Stimulated activated CD8-positive, alpha-beta memory T cell treated with anti-CD3 and anti-CD28 coated beads, Interleukin-4, amount 100 ng/mL, for 24 hours (primary cell): ENCODE measurements around the gene ADPGK.
A peak's percentile ranks its signal among the peaks of the same experiment; 100 is the strongest.

Experiments used
- DNase-seq: peaks from one replicate; pipeline ENCODE4 v3.0.0-alpha.2; 2020; ENCODE audit warnings: low read depth

Gene ADPGK

GRCh38 chr15:72787526-72787925 lies 4.0 kb upstream of the ADPGK start:
- DNase-seq, result no peak

GRCh38 chr15:72786676-72787345 lies 3.3 kb upstream of the ADPGK start:
- DNase-seq, result no peak

- no peak for DNase-seq
These were observed 2.7 kb upstream of the ADPGK start for GRCh38 chr15:72786242-72786641.

DNA sequence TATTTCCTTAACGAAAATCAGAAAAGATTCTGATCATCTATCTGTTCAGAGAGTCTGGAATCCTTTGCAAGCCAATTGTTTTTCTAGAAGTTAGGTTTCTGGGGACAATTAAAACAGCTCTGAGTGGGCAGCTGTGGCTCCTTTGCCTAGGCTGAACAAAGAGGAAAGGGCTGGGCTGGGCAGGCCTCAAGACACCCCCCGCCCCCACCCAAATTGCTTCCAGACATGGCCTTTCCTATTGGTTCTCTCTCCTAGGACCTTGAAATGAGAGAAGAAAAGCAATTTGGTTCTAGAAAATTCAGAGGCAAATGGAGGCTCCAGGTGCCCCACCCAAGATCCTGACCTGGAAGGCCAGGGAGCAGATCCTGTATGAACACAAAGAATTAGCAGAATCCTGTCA lies 2.3 kb upstream of the ADPGK start:
- no peak for DNase-seq

DNA sequence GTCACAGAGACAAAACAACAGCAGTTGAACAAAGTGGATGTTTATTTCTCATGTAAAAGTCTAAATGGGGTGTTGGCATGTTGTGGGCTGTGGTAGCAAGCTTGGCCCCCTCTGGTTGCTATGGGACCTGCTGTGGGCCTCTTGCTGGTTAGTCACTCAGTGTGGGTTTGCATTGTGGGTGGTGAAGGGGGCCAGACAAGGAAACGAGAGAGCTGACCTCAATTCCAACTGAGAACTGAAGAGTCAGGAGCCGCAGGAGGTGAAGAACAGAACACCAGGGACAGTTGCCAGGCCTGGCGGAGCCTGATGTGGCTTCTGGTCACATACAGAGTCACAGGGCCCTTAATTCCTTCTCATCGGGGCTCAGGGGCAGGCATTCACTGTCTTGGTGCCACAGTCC lies 1.9 kb upstream of the ADPGK start:
- DNase-seq, result peak; percentile 44

GRCh38 chr15:72784456-72784876 lies 908 bp upstream of the ADPGK start:
- DNase-seq, result no peak

DNA sequence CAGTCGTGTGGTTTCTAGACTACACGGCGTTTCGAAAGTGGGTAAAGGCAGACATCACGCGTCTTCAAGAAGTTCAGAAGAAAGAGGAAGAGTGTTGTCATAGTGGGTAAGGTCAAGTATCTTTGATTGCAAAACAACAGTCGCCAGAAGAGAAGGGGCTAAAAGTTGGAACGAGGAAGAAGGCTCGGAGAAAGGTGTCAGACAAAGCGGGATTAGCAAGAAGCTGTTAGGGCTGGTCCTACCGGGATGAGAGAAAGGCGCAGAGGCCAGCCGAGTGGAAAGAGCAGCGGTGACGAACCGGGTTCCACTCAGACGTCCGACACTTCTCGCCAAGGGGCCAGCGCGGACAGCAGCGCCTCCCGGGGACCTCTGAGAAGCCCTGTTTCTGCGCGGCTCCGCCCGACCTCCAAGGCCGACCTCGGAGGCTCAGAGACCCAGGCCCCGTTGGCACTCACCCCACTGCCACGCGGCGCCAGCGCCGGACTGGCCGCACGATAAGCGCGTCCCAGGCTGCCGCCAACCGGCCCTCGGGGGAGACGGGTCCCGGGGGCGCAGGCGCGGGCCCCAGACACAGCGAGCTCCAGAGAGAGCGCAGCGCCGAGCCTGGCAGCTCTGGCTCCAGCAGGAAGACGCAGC lies 436 bp downstream of the ADPGK start:
- no peak for DNase-seq

DNA sequence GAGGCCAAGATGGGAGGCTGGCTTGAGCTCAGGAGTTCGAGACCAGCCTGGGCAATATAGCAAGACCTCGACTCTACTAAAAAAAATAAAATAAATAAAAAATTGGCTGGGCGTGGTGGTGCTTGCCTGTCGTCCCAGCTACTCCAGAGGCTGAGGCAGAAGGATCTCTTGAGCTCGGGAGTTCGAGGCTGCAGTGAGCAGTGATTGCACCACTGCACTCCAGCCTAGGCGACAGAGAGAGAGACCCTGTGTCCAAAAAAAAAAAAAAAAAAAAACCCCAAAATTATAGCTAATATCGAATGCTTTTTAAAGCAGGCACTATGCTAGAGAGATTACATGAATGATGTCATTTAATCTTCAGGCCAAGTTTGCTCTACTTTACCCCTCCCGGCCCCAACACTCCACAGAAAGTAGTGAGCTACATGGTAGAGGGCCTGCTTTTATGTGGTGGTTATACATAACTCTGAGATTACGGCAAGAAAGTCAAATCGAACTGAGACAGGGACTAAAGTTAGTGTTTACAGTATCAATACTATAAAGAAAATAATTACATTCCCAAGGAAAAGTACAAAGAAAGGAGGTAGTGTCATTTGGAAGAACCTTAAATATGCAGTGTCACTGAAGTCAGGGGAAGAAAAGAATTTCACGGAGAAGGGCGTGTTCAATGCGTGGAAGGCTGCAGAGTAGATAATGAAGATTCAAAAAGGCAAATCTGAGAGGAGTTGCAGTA lies 1.1 kb downstream of the ADPGK start:
- DNase-seq, result no peak

DNA sequence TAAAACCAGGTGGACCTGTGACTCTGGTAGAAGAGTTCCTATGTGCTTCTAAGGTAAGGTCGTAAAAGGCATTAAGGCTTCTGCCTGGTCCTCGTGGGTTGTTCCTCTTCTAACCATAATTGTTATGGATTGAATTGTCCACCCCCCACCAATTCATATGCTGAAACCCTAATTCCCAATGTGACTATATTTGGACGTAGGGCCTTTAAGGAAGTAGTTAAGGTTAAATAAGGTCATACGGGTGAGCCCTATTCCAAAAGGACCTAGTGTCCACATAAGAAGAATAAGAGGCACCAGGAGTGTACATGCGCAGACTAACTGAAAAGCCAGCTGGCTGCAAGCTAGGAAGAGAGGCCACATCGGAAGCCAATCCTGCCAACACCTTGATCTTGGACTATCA lies 1.9 kb downstream of the ADPGK start:
- DNase-seq, result no peak

GRCh38 chr15:72778796-72779195 lies 4.8 kb downstream of the ADPGK start:
- DNase-seq, result no peak

- no peak for DNase-seq
These were observed 8.7 kb downstream of the ADPGK start for GRCh38 chr15:72774696-72775383.

- no peak for DNase-seq
These were observed 12.2 kb downstream of the ADPGK start for GRCh38 chr15:72771329-72771725.

- DNase-seq, result no peak
These were observed 12.8 kb downstream of the ADPGK start for GRCh38 chr15:72770673-72771328.

GRCh38 chr15:72766780-72767179 lies 16.8 kb downstream of the ADPGK start:
- DNase-seq, result no peak

- no peak for DNase-seq
These were observed 17.5 kb downstream of the ADPGK start for GRCh38 chr15:72766025-72766424.

GRCh38 chr15:72764656-72765055 lies 18.9 kb downstream of the ADPGK start:
- DNase-seq, result no peak

DNA sequence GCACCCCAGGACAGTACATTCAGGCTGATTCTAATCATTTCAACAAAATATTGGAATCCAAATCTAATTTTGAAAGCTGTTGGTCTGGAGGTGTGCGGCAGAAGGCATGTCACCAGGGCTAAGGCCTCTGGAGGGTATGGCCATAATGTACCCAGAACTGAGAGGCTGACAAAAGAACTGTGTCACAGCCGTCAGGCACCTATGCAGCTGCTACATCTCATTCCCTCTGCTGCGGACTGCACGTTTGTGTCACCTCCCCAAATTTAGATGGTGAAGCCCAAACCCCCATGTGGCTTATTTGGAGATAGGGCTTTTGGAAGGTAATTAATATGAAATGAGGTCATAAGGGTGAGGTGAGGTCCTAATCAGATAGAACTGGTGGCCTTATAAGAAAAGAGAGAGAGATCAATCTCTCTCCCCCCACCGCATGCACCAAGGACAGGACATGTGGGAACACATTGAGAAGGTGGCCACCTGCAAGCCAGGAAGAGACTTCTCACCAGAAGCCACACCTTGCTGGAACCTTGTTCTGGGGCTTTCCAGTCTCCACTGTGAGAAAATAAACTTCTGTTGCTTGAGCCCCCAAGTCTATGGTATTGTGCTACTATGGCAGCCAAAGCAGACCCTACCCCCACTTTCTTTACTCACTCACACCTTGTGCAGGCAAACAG lies 22.8 kb downstream of the ADPGK start:
- DNase-seq, result no peak

- no peak for DNase-seq
These were observed 25.4 kb downstream of the ADPGK start for GRCh38 chr15:72758182-72758581.

DNA sequence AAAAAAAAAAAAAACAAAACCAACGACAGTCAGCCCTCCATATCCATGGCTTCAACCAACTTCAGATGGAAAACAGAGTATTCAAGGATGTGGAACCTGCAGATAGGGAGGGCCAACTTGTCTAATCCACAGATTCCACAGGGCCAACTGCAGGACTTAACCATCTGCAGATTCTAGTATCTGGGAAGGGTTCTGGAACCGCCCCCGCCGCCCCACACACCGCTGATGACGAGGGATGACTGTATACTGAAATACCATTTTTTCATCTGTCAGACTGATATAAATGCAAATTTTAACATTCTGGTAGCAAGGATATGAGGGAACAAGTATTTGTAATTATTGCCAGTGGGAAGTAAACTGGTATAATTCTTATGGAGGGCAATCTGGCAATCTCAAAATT lies 29.5 kb downstream of the ADPGK start:
- no peak for DNase-seq

GRCh38 chr15:72751751-72752455 lies 31.7 kb downstream of the ADPGK start:
- DNase-seq, result no peak

- no peak for DNase-seq
These were observed 33.9 kb downstream of the ADPGK start for GRCh38 chr15:72749700-72750099.
